HG03439 (cell line): ENCODE results near the gene FZD10.

Source experiments
- ATAC-seq: cut with Tn5 transposase; IDR thresholded peaks from one replicate; pipeline ENCODE4 v1.9.1; 2021; ENCODE audit warnings: mild to moderate bottlenecking, moderate library complexity; ENCODE audit not compliant: unreplicated experiment

Gene FZD10

DNA sequence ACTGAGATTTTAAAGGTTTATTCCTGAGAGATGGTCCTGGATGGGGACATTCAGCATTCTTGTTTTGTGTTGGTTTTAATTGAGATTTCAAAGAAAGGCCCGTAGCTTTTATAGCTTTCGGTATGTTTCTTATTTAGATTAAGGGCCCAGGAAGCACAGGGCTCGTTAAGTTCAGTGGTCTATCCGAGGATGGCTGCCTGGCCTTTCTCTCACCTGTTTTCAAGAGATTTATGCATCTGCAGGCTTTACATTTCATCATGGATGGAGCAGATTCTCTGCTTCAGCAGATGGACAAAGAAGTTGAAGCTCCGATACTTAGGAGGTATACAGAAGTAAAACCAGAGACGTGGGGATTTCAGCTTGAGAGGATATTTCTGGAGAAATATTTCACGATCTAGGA is 16.0 kb downstream of the FZD10 start:
- ATAC-seq: no peak

DNA sequence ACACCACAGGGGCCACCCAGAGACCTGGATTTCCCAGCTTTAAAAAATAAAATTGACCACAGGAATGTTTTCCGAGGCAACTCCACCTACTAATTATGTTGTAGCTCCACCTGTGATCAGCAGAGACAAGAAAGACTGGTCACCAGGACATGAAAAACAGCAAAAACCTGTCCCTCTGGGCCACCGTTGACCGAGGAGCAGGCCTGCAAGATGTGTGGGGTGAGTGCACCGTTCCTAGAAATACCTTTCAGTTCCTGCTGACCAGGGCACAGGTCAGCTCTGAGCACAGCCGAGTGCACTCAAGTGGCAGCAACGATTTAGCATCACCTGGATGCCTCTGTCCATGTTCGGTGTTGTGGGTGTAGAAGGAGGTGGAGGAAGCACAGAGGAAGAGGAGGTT is 16.9 kb downstream of the FZD10 start:
- ATAC-seq: no peak

DNA sequence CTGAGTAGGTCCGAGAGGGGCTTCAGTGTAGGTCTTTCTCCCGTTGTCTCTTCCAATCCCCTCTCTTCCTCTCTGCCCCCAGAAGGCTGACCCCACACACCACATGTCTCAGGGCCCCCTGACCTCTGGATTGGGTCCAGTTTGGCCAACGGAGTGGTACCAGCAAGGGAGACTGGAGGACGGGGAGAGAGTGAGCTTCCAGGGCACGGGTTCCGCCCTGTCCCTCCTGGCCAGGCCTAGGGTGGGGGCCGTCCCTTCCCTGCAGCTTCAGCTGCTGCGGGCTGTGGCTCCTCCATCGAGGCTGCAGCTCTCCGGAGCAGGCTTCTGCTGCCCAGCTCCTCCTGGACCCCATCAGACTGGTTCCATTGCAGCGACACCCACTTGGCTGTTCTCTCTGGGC is 17.4 kb downstream of the FZD10 start:
- no peak for ATAC-seq

DNA sequence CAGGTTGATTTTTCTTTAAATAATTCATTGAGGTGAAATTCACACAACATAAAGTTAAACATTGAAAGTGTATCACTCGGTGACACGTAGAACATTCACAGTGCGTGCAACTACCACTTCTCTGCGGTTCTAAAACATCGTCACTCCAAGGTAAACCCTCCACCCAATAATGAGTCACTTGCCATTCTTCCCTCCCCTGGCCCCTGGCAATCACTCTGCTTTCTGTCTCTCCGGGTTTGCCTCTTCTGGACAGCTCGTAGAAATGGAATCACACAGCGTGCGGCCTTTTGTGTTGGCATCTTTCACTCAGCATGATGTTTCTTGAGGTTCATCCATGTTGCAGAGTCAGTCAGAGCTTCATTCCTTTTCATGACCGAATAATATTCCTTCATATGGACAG is 18.9 kb downstream of the FZD10 start:
- no peak for ATAC-seq

DNA sequence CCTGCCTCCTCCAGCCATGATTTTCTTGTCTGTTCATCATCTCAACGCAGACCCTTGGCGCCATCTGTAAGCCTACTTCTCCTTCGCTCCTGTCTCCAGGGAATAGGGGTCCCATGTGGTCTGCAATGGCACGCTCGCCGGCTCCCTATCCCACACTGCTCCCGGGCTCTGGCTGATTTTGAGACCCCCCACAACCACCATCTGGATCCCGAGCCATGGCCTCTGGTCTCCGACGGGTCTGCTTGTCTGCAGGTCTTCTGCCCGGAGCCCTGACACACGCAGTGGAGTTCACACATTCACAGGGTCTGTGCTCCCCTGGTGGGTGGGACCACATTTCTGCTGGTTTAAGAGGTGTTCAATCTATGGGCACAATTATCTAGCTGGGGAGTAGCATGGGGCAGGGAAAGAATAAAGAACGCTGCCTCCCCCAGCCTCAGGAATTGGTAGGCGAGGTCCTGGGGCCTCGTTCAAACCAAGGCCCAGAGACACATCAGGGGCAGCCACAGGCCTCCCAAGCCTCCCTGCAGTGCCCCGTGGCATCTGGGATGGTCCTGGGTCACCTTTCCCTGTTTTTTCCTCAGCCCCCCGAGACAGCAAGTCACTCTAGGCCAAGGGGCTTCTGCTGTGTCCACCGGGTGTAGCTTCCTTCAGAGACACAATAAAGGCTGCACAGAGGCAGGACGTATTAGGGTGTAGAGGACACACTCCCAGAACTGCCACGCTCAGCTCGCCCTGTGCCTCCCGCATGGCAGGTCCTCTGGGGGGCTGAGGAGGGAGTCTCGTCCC is 21.5 kb downstream of the FZD10 start:
- ATAC-seq: no peak

DNA sequence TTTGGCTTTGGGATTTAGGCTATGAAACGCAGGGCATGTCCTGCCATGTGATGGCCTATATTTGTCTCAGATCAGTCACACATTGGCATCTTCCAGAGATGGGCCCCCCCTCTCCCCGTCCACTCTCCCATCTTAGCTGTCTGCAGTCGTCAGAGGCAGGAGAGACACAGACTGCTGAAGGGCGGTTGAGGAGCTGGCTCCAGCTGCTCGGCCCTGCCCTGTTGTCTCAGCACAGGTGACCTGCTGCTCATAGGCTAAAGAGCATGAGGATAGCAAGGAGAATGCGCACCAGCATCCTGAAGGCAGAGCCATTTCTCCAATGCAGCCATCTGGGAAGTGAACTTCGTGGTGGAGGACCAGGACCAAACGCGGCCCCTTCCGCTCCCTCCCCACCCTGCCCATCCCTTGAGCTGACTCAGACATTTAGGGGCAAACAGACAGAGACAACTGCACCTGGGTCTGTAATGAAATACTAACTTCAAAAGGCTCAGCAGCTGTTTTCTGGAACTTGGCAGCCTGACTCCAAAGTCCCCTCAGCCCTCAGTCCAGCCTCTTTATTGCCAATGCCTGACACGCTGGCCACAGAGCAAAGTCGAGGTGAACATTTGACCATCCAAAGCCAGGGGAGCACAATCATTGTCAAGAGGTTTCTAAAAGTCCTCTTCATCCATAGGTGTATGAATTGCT is 22.3 kb downstream of the FZD10 start:
- ATAC-seq: no peak

DNA sequence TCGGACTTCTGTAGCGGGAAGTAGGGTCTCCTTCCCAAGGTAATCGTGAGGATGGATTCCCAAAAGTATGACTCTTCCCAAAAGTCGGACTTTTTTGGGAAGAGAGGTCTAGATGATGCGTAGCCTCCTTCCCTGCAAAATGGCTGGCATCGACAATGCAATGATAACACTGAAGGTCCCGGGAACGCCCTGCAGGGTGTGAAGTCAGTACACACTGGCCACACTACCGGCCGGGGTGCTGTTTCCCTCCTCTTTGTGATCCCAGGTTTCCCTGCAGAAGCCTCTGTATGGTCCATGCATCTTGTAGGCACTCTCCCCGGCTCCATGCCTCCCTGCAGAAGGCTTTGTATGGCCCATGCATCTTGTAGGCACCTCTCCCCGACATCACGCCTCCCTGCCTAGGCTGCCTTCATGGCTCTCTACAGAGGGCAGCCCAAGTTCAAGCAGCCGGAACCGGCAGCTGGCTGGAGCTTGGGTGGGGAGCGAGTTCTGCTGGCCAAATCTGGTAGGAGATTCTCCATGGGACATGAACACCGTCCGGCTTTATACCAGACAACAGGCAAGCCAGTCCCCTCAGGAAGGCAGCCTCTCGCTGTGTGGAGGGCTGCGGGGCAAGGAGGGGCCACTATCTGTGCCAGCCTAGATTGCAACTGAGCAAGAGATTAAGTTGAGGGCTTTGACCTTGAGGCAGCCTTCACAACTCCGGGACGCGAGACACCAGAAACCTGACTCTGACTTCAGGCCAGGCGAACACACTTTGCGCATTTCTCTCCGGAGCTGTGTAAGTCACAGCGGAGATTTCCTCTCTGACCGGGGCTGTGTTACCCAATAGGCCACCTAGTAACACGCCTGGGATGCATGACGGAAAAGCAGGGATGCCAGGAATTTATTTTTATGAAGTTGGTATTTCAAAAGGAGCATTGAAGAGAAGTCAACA is 23.5 kb downstream of the FZD10 start:
- ATAC-seq: no peak

DNA sequence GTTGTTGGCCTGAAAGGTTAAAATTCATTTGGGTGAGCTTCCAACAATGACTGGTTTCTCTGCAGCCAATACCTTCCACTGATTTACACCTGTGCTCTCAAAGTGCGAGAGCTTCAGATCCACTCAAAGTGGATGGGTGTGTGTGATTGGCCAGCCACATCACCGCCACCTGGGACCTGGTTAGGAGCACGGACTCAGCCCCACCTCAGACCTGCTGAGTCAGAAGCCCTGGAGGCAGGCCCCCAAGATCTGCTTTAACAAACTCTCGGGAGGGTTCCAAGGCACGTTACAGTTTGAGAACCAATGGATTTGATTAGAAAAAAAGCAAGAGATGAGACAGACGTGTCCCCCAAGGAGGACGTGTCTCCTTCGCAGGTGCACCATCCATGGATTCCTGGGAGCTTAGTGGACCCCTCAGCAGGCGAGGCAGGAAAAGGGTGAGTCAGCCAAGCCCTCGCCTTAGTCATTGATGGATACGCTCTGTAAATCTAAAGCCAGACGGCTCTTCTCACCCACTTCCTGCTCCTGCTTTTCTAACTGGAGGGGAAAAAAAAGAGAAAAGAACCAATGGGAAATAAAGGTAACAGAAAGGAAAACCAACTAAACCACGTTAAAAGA is 24.5 kb downstream of the FZD10 start:
- no peak for ATAC-seq

DNA sequence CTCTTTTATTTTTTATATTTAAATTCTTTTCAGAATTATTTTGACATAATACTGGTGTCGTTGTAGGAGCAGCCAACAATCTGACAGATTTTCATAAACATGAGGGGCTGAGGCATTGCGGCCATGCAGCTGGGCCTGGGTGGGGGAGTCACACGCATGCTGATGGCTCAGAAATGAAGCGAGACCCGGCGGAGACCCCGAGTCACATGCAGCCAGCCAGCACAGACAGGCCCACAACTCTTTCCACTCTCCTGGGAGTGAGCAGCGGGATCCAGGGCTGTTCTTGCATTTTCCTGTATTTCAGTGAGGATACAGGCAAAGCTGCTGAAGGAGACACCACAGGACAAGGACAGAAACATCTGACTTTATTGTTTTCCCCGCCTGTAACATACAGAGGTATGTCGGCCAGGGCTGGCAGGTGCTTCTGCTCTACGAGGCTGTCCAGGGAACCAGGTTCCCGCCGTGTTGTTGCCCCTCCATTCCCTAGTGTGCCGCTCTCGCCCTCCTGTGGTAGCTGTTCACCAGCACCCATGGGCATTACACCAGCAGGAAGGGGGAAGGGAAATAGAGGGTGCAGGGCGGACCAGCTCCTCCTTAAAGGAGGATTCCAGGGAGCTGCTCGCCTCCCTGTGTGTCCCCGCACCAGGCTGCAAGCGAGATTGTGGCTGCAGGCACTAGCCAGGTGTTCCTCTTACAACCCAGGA is 30.5 kb downstream of the FZD10 start:
- no peak for ATAC-seq

DNA sequence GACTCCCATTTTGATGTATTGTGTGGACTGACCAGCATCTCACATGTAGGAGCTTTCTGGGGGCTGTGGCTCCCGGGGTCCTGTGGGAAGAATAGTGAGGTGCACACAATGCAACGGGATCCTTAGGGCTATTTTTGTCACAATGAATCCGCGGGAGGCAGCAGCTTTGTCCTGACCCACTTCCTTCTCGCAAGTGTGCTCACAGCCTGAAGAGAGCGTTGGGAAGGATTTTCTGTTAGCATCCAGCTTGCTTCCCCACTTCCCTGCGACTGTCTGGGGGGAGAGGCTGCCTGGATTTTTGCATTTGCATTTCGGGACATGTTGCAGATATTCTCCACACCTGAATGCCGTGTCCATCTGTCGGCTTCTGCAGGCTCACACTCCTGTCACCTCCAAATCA is 31.9 kb downstream of the FZD10 start:
- no peak for ATAC-seq

DNA sequence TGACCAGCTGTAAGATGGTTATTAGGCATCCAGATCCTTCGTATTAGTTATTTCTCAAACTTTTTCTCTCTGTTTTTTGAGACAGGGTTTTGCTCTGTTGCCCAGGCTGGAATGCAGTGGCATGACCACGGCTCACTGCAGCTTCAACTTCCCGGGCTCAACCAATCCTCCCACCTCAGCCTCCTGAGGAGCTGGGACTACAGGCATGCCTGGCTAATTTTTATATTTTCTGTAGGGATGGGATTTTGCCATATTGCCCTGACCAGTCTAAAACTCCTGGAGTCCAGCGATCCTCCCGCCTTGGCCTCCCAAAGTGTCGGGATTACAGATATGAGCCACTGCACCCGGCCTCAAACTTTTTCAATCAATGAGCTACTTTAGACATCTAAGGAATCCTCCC is 33.1 kb downstream of the FZD10 start:
- ATAC-seq: no peak

DNA sequence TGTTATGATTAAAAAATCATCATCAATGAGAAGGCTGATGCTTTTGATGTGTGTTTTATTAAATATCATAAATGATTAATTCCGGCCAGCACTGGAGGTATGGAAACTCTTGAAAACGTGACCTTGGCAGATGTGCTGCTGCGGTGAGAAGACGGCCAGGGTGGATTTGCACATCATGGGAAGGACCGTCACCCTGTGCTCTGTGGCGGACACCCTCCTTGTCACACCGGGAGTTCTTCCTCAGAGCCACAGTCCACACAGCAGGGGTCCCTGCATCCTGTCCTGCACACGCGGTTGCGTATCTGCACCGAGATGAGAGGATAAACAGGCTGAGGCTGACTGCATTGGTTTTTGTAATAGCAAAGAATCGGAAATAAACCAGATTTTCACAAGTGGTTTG is 33.5 kb downstream of the FZD10 start:
- no peak for ATAC-seq

DNA sequence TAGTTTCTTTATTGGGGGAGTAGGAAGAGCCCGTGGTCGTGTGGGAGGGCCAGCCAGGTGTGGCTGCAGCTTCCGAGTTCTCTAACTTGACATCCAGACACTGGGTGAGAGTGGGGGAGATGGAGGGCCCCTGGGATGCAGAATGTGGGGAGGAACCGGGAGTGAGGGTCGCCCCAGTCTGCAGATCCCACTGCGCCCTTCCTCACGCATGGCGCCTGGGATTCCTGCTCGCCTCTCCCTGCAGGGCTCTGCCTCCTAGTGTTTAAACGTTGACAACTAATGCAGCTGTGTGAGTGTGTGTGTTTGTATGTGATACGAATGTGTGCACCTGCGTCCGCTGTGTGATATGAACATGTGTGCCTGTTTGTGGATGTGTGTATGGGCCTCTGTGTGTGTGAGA is 34.6 kb downstream of the FZD10 start:
- ATAC-seq: no peak

DNA sequence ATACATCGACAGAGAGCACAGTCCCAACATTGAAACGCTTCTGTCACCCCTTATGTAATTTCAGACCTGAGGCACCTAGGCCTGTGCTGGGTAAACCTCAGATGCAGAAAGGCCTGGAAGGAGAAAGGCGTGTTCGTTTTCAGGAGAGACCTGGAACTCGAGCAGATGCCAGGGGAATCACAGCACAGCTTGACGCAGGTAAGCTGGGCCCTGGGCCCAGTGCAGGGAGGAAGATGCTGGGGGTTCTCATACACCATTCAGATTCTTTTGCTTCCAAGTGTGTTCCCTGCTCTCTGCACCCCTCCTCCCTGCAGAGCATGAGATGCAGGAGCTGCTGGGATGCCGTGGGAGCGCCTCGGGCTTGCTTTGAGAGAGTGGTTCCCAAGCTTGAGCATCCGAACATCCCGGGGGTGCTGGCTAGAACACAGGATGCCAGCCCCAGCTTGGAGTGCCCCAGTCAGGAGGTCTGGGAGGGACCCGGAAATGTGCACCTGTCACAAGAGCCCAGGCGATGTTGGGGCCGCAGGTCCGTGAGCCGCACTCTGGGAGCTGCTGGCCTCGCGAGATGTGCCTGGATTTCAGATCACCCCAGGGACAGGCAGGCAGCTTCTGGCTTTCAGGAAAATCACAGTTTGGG is 35.9 kb downstream of the FZD10 start:
- no peak for ATAC-seq

DNA sequence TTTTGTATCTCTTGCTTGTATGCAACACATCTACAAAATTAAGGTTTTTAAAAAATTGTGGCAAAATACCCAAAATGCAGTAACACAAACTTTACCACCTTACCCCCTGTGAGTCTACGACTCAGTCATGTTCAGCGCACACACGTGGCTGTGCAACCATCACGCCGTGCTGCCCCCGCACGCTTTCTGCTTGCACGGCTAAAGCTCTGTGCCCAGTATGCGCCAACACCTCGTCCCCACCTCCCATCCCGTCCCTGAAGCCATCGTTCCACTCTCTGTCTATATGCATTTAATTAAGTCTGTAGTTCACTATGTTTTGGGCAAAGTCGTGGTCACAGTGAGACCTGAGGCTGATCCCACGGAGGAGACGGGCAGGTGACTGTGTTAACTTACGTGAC is 36.4 kb downstream of the FZD10 start:
- ATAC-seq: no peak

DNA sequence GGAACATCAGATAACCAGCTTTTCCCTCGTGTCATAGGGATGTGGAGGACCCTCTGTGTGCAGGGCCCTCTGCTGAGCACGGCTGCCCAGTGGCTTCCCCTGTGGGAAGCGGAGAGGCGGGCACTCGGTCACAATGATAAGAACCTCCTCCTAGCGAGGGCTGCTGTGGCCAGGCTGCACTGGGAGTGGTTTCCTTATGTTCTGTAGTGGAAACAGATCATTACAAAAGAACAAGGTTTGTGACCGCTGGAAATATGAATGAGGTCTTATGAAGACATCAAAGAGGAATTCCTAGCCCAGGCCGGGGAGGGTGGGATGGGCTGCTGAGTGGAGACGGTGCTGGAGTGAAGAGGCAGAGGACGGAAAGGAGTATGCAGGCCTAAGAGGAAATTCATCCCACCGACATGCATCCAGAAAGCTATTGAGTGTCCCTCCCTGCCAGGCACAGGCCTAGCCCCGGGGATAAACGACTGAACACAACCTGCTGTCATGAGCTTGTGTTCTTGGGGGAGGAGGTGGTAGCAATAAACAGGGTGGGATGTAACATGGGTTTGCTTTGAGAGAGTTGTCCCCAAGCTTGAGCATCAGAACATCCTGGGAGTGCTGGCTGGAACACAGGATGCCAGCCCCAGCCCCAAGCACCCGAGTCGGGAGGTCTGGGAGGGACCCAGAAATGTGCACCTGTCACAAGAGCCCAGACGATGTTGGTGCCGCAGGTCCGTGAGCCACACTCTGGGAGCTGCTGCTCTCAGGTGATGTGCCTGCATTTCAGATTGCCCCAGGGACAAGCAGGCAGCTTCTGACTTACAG is 37.5 kb downstream of the FZD10 start:
- ATAC-seq: no peak

DNA sequence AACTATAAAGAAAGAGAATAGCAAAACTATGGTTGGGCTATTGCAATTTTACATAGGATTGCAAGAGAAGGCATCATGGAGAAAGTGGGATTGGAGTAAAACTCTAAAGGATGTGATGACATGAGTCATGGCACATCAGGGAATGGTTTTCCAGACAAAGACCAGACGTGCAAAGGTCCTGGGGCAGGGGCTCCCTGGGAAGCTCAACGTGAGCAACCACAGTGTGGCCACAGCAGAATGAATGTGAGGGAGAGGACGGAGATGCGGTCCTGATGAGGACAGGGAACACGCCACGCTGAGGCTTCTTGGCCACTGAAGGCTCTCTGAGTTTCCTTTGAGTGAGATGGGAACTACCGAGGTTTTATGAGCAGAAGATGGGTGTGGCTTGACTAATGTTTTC is 38.2 kb downstream of the FZD10 start:
- ATAC-seq: no peak

DNA sequence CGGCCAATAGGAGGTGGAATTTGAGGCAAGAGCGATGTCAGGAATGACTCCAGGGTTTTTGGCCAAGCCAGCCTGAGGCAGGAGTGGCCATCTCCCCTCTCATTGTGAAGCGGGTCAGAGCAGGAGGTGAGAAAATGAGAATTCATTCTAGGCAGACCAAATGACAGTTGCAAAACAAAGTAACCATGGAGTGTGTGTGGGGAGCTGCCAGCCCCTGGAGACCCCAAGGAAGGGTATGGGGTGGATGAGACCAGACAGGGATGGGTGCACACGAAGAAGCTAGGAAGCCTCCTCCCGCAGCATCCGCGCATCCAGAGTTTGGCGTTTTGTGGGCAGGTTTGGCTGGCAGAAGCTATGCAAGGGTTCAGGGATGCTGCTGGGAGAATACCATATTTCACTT is 38.8 kb downstream of the FZD10 start:
- no peak for ATAC-seq

DNA sequence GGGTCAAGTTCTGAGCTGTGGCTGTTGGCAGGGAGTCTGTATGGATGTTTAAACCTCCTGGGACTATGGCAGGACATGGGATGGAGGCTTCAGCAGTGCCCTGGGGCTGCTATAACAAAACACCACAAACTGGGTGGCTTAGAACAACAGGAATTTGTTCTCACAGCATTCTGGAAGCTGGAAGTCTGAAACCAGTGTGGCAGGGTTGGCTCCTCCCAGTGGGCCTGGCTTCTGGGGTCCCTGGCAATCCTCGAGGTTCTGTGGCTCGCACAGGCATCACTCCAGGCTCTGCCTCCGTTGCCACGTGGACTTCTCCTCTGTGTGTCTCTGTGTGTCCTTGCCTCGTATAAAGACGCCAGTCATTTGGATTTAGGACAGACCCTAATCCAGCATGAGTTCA is 39.9 kb downstream of the FZD10 start:
- no peak for ATAC-seq
